Progenitor cell of endocrine pancreas (in vitro differentiated cells): ENCODE measurements around the gene SIRPA. TPM values are rescaled to one million over a fixed set of nuclear protein-coding genes. Genes with fewer than 3 reads are reported as not detected.

Experiments used
- DNase-seq: peaks from one replicate; pipeline ENCODE4 v3.0.0; 2021; ENCODE audit warnings: low spot score; ENCODE audit not compliant: unreplicated experiment
- H3K27ac Mint-ChIP-seq: 2 replicates; pipeline ENCODE4 v1.8.0; 2021; ENCODE audit warnings: mild to moderate bottlenecking, moderate library complexity, mixed read lengths
- H3K27me3 Mint-ChIP-seq: 2 replicates; pipeline ENCODE4 v1.8.0; 2021; ENCODE audit warnings: mixed read lengths
- H3K36me3 Mint-ChIP-seq: 2 replicates; pipeline ENCODE4 v1.8.0; 2022; ENCODE audit warnings: mixed read lengths; ENCODE audit not compliant: insufficient read depth
- H3K4me1 Mint-ChIP-seq: 2 replicates; pipeline ENCODE4 v1.8.0; 2021; ENCODE audit warnings: low read depth, mixed read lengths
- H3K4me3 Mint-ChIP-seq: 2 replicates; pipeline ENCODE4 v1.8.0; 2021; ENCODE audit warnings: low read depth, mild to moderate bottlenecking, moderate library complexity, mixed read lengths
- H3K9me3 Mint-ChIP-seq: 2 replicates; pipeline ENCODE4 v1.8.0; 2021; ENCODE audit warnings: low read depth, mixed read lengths
- CTCF ChIP-seq: fragments of 200-600 bp; sonication (generic); IDR thresholded peaks from one replicate; pipeline ENCODE4 v1.5.0; 2021; ENCODE audit warnings: antibody characterized with exemption, mild to moderate bottlenecking; ENCODE audit not compliant: unreplicated experiment
- total RNA-seq: library from RNA; stranded (reverse); gene quantifications from 2 replicates; pipeline ENCODE4 v1.2.1, GENCODE V29; 2021

SIRPA gene
- total RNA-seq, 1 donor from 2014 or later, result 16.2 TPM

DNA sequence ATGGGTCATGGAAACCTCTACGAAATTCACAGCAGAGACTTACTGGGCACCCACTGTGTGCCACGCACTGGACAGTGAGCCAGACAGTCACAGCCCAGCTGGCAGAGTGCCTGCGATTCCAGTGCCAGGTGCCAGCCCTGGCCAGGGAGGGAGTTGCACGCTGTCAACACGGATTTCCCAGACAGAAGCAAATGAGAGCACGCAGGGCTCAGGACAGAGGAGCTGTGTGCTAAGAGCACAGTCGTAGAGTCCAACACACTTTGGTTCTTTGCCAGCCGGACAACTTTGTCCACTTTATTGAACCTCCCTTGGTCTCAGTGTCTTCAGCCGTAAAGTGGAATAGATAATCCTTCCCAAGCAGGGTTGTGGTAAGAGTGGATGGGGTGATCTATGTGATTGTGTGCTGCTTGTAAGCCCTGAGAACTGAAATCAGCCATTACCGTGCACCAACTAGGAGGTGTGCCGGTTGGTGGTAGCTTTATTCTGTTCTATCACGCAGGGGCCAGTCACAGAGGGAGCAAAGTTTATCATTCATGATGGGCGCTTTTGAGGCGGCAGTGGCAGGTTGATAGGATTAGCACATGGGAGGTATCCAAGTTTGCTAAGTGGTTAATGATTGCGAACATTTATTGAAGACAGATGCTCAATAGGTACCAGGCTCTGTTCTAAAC lies 40.6 kb downstream of the SIRPA start:
- H3K36me3 Mint-ChIP-seq, result peaks cover 2% of the 10 kb centered on the region
- peaks cover 11% of the 10 kb centered on the region for H3K4me1 Mint-ChIP-seq
- no peak for TF ChIP-seq CTCF
- H3K9me3 Mint-ChIP-seq, result no peaks in the 10 kb centered on the region
- H3K4me3 Mint-ChIP-seq, result no peak overlapping the region
- H3K27me3 Mint-ChIP-seq, result peaks cover 16% of the 10 kb centered on the region
- DNase-seq, result no peak
- H3K27ac Mint-ChIP-seq, result no peak overlapping the region

DNA sequence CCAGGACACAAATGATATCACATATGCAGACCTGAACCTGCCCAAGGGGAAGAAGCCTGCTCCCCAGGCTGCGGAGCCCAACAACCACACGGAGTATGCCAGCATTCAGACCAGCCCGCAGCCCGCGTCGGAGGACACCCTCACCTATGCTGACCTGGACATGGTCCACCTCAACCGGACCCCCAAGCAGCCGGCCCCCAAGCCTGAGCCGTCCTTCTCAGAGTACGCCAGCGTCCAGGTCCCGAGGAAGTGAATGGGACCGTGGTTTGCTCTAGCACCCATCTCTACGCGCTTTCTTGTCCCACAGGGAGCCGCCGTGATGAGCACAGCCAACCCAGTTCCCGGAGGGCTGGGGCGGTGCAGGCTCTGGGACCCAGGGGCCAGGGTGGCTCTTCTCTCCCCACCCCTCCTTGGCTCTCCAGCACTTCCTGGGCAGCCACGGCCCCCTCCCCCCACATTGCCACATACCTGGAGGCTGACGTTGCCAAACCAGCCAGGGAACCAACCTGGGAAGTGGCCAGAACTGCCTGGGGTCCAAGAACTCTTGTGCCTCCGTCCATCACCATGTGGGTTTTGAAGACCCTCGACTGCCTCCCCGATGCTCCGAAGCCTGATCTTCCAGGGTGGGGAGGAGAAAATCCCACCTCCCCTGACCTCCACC lies 42.2 kb downstream of the SIRPA start:
- Mint-ChIP-seq H3K36me3 (peaks cover 2% of the 10 kb centered on the region), H3K4me3 (no peak overlapping the region), H3K9me3 (no peaks in the 10 kb centered on the region), H3K27ac (no peak overlapping the region), H3K27me3 (peaks cover 23% of the 10 kb centered on the region), H3K4me1 (peaks cover 11% of the 10 kb centered on the region)
- TF ChIP-seq CTCF, result no peak
- no peak for DNase-seq

DNA sequence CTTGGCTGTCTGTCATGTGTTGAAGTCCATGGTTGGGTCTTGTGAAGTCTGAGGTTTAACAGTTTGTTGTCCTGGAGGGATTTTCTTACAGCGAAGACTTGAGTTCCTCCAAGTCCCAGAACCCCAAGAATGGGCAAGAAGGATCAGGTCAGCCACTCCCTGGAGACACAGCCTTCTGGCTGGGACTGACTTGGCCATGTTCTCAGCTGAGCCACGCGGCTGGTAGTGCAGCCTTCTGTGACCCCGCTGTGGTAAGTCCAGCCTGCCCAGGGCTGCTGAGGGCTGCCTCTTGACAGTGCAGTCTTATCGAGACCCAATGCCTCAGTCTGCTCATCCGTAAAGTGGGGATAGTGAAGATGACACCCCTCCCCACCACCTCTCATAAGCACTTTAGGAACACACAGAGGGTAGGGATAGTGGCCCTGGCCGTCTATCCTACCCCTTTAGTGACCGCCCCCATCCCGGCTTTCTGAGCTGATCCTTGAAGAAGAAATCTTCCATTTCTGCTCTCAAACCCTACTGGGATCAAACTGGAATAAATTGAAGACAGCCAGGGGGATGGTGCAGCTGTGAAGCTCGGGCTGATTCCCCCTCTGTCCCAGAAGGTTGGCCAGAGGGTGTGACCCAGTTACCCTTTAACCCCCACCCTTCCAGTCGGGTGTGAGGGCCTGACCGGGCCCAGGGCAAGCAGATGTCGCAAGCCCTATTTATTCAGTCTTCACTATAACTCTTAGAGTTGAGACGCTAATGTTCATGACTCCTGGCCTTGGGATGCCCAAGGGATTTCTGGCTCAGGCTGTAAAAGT lies 43.5 kb downstream of the SIRPA start:
- H3K36me3 Mint-ChIP-seq, result peaks cover 2% of the 10 kb centered on the region
- peaks cover 11% of the 10 kb centered on the region for H3K4me1 Mint-ChIP-seq
- H3K27ac Mint-ChIP-seq, result no peak overlapping the region
- TF ChIP-seq CTCF, result no peak
- no peaks in the 10 kb centered on the region for H3K9me3 Mint-ChIP-seq
- no peak overlapping the region for H3K4me3 Mint-ChIP-seq
- no peak for DNase-seq
- peaks cover 31% of the 10 kb centered on the region for H3K27me3 Mint-ChIP-seq

DNA sequence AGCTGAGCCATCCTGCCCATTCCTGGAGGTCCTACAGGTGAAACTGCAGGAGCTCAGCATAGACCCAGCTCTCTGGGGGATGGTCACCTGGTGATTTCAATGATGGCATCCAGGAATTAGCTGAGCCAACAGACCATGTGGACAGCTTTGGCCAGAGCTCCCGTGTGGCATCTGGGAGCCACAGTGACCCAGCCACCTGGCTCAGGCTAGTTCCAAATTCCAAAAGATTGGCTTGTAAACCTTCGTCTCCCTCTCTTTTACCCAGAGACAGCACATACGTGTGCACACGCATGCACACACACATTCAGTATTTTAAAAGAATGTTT lies 44.0 kb downstream of the SIRPA start:
- peaks cover 11% of the 10 kb centered on the region for H3K4me1 Mint-ChIP-seq
- TF ChIP-seq CTCF, result no peak
- peaks cover 2% of the 10 kb centered on the region for H3K36me3 Mint-ChIP-seq
- no peak for DNase-seq
- H3K4me3 Mint-ChIP-seq, result no peak overlapping the region
- H3K27me3 Mint-ChIP-seq, result peaks cover 34% of the 10 kb centered on the region
- H3K9me3 Mint-ChIP-seq, result no peaks in the 10 kb centered on the region
- no peak overlapping the region for H3K27ac Mint-ChIP-seq

DNA sequence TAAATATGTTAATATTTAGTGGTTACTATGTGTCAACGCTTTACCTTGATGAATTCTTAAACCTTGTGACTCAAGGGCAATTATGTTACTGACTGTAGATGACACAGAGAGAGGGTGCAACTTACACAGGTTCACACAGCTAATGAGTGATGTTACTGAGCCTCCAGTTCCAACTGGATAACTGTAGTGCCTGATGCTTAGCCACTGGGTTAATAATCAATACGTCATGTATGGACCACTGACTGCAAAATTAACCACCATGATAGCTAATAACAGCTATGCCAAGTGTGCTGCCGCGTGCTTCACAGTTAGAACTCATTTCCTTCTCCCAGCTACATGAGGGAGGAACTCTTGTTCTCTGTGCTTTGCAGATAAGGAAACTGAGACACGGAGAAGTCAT lies 45.4 kb downstream of the SIRPA start:
- no peaks in the 10 kb centered on the region for H3K9me3 Mint-ChIP-seq
- no peak overlapping the region for H3K4me3 Mint-ChIP-seq
- no peak for TF ChIP-seq CTCF
- H3K27ac Mint-ChIP-seq, result no peak overlapping the region
- peaks cover 45% of the 10 kb centered on the region for H3K27me3 Mint-ChIP-seq
- H3K4me1 Mint-ChIP-seq, result peaks cover 8% of the 10 kb centered on the region
- H3K36me3 Mint-ChIP-seq, result peaks cover 2% of the 10 kb centered on the region
- no peak for DNase-seq
